ENCODE measurements around the gene ZNF175. TPM values are rescaled to one million over a fixed set of nuclear protein-coding genes. Genes with fewer than 3 reads are reported as not detected.

The ZNF175 gene
- total RNA-seq, 1 experiment from 2014 or later, result 9.3 TPM

GRCh38 chr19:51529301-51529700 lies 41.8 kb upstream of the ZNF175 start:
- Histone ChIP-seq H3K27me3 (ENCODE audit: insufficient read depth, low read length) (peaks cover 70% of the 10 kb centered on the region), H3K36me3 (ENCODE audit: control insufficient read depth in 1 of 2, insufficient read depth in 2 of 2, low read length in 2 of 2) (no peaks in the 10 kb centered on the region), H3K4me1 (ENCODE audit: control insufficient read depth in 1 of 2, insufficient read depth in 2 of 2, low read length in 2 of 2) (no peaks in the 10 kb centered on the region), H3K79me2 (ENCODE audit: insufficient read depth, low read length) (no peaks in the 10 kb centered on the region), H3K27ac (ENCODE audit: low read depth, low read length) (no peak overlapping the region), H3K9ac (ENCODE audit: low read length) (no peak overlapping the region), H4K20me1 (ENCODE audit: insufficient read depth) (no peaks in the 10 kb centered on the region), H3K4me3 (replicated peaks in 1 of 2; ENCODE audit: low read depth in 1 of 2, low read length in 2 of 2) (no peak overlapping the region), H3K9me3 (ENCODE audit: control insufficient read depth in 1 of 2, insufficient read depth in 1 of 2, low read depth in 1 of 2, low read length in 2 of 2) (no peaks in the 10 kb centered on the region), H2AFZ (ENCODE audit: low read depth, low read length, poor library complexity, severe bottlenecking) (no peak overlapping the region), H3K4me2 (ENCODE audit: low read length) (no peak overlapping the region), H3K9me2 (ENCODE audit: insufficient read depth) (no peaks in the 10 kb centered on the region)
- intact Hi-C loops (cut with micrococcal nuclease), result no loop called here
- POLR2A ChIA-PET, result no interaction called here
- DNase-seq (ENCODE audit: low read depth, low spot score) (no peak), ATAC-seq (no peak)
- no TSS peak for BruUV-seq (replicated peaks)
- RAD21 ChIA-PET (ENCODE audit: low non-redundant PET in 1 of 2, low total read pairs in 2 of 2, uncharacterized antibody in 2 of 2, unreplicated experiment in 2 of 2), result no interaction called here
- CTCF ChIA-PET, result no interaction called here
- TF ChIP-seq REST (IDR thresholded peaks at IDR 0.05; ENCODE audit: low read depth), result no peak
- no peak for TF ChIP-seq TCF7L2 (IDR thresholded peaks at IDR 0.05; ENCODE audit: borderline replicate concordance, extremely low read depth, insufficient read depth, insufficient read length)

- no peaks in the 10 kb centered on the region for H3K4me1 ChIP-seq (ENCODE audit: control insufficient read depth in 1 of 2, insufficient read depth in 2 of 2, low read length in 2 of 2)
- H3K9me3 ChIP-seq (ENCODE audit: control insufficient read depth in 1 of 2, insufficient read depth in 1 of 2, low read depth in 1 of 2, low read length in 2 of 2), result no peaks in the 10 kb centered on the region
- intact Hi-C loops (cut with micrococcal nuclease), result no loop called here
- no peaks in the 10 kb centered on the region for H3K79me2 ChIP-seq (ENCODE audit: insufficient read depth, low read length)
- no peak overlapping the region for H3K9ac ChIP-seq (ENCODE audit: low read length)
- H3K4me2 ChIP-seq (ENCODE audit: low read length), result no peak overlapping the region
- H3K27ac ChIP-seq (ENCODE audit: low read depth, low read length), result no peak overlapping the region
- RAD21 ChIA-PET (ENCODE audit: low non-redundant PET in 1 of 2, low total read pairs in 2 of 2, uncharacterized antibody in 2 of 2, unreplicated experiment in 2 of 2), result no interaction called here
- ATAC-seq (no peak), DNase-seq (ENCODE audit: low read depth, low spot score) (no peak)
- H4K20me1 ChIP-seq (ENCODE audit: insufficient read depth), result no peaks in the 10 kb centered on the region
- no TSS peak for BruUV-seq (replicated peaks)
- no peaks in the 10 kb centered on the region for H3K9me2 ChIP-seq (ENCODE audit: insufficient read depth)
- H3K4me3 ChIP-seq (replicated peaks in 1 of 2; ENCODE audit: low read depth in 1 of 2, low read length in 2 of 2), result no peak overlapping the region
- no peaks in the 10 kb centered on the region for H3K36me3 ChIP-seq (ENCODE audit: control insufficient read depth in 1 of 2, insufficient read depth in 2 of 2, low read length in 2 of 2)
- H2AFZ ChIP-seq (ENCODE audit: low read depth, low read length, poor library complexity, severe bottlenecking), result no peak overlapping the region
- CTCF ChIA-PET, result no interaction called here
- POLR2A ChIA-PET, result no interaction called here
- peaks cover 76% of the 10 kb centered on the region for H3K27me3 ChIP-seq (ENCODE audit: insufficient read depth, low read length)
- TF ChIP-seq SRF (IDR thresholded peaks at IDR 0.05; ENCODE audit: low read depth) (no peak), SP1 (IDR thresholded peaks at IDR 0.05; ENCODE audit: low read depth) (no peak), ATF3 (IDR thresholded peaks at IDR 0.05) (no peak), MAX (IDR thresholded peaks at IDR 0.05) (no peak), RAD21 (IDR thresholded peaks at IDR 0.05; ENCODE audit: low read depth) (no peak), POLR2A (IDR thresholded peaks at IDR 0.05; ENCODE audit: borderline replicate concordance, extremely low read depth, insufficient read depth, insufficient read length) (no peak), YY1 (IDR thresholded peaks at IDR 0.05; ENCODE audit: extremely low read depth, insufficient replicate concordance, low read depth, low read length) (no peak), JUND (IDR thresholded peaks at IDR 0.05) (no peak), FOSL1 (IDR thresholded peaks at IDR 0.05; ENCODE audit: low read depth) (no peak), TCF7L2 (IDR thresholded peaks at IDR 0.05; ENCODE audit: borderline replicate concordance, extremely low read depth, insufficient read depth, insufficient read length) (no peak), CTCF (IDR thresholded peaks at IDR 0.05 in 2 of 3, conservative IDR thresholded peaks at IDR 0.05 in 1 of 3; ENCODE audit: borderline replicate concordance in 1 of 3, insufficient read depth in 1 of 3, low read depth in 2 of 3, low read length in 2 of 3) (no peak)
These were observed 40.5 kb upstream of the ZNF175 start for GRCh38 chr19:51530616-51531015.

Data from HCT116 (cell line).